SK-MEL-5 (cell line): Measurements from ENCODE around the gene GPATCH1. TPM values are rescaled to one million over a fixed set of nuclear protein-coding genes. Genes with fewer than 3 reads are reported as not detected.
"Not testable (repeated sequence)": the region's sequence is repeated elsewhere in the genome, so short reads cannot be mapped to it uniquely, and the experiment has no call there.

Source experiments
- DNase-seq: peaks from one replicate; pipeline ENCODE4 v3.0.0-alpha.2; 2016; ENCODE audit warnings: low read depth, low spot score
- in situ Hi-C: cut with HindIII; loops from 2 replicates; pipeline ENCODE4 v1.10.0; 2016; ENCODE audit warnings: low sequenced_read_pairs, high pct_unique_total_duplicates, low pct_unique_long_range_greater_than_20kb
- total RNA-seq: library from RNA; depleted of rRNA; stranded (reverse); fragments of >200 nt; shearing (Covaris generic); gene quantifications from 2 replicates; pipeline ENCODE4 v1.2.3, GENCODE V29; 2014

The GPATCH1 gene
- total RNA-seq, 1 experiment from 2014 or later, result 6.8 TPM

GRCh38 chr19:33098055-33098534 lies 17.1 kb downstream of the GPATCH1 start:
- in situ Hi-C loops, result no loop called here
- DNase-seq, result no peak

DNA sequence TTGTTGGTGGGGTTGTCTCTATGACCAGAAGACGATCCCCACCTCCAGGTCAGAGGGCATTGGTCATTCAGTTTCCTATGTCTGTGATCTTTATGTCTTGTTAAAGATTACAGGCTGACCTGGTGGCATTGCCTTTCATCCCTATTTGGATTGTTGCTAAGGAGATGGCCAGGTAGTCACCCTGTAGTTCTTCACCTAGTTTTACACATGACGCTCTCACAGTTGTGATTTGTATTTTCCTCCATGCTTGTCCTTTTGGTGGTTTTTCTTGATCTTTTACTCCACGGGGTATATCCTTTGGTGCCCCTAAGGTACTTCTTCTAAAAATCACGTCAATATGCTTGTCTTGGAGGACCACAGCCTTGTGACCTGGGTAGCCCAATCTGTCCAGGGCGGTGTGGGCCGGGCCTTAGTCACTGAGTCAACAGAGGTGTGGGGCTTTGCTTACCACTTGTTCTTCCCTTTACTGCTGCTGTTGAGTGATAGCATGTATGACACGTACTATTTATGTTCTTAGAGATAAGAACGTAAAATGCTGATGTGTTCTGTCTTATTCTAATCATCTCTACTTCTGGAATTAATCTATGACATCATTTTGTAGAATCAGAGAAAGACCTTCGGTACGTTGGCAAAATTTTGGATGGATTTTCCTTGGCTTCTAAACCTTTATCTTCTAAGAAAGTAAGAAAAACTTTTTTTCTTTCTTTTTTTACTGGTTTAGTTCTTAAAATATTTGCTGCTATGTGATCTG lies 20.1 kb downstream of the GPATCH1 start:
- in situ Hi-C loops, result no loop called here
- DNase-seq, result no peak

DNA sequence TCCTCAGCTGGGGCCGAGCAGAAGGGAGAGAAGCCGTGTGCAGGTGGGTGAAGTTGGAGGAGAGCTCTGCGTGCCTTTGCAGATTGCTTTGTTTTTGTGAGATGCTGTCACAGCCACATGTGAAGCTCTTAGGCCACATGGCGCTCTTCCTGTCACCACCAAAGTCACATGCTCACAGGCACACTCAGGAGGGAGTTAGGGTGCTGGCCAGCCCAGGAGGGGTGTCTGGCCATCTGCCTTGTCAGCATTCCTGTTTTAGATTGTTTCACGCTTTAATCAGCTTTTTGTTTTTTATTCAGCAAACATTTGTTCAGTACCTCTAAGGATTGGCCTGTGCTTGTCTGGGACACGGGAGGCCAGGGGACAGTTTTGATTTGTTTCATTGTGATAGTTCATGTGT lies 21.9 kb downstream of the GPATCH1 start:
- no peak for DNase-seq
- in situ Hi-C loops, result no loop called here

DNA sequence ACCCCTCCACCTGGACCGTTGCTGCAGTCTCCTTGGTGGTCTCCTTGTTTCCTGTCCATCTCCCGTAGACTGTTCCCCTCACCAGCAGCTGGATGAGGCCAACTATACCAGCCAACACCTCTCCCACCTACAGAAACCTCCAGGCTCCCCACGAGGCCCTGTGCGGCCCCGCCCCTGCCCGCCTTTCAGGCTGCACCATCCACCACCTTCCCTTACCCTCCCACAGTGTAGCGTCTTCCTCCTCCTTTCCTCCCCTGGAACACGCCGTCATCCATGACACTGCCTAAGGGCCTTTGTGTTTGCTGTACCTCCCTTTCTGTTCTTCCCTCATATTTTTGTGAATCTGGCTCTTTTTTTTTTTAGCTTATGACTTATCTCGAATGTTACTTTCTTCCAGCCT lies 27.2 kb downstream of the GPATCH1 start:
- no peak for DNase-seq
- in situ Hi-C loops, result no loop called here

DNA sequence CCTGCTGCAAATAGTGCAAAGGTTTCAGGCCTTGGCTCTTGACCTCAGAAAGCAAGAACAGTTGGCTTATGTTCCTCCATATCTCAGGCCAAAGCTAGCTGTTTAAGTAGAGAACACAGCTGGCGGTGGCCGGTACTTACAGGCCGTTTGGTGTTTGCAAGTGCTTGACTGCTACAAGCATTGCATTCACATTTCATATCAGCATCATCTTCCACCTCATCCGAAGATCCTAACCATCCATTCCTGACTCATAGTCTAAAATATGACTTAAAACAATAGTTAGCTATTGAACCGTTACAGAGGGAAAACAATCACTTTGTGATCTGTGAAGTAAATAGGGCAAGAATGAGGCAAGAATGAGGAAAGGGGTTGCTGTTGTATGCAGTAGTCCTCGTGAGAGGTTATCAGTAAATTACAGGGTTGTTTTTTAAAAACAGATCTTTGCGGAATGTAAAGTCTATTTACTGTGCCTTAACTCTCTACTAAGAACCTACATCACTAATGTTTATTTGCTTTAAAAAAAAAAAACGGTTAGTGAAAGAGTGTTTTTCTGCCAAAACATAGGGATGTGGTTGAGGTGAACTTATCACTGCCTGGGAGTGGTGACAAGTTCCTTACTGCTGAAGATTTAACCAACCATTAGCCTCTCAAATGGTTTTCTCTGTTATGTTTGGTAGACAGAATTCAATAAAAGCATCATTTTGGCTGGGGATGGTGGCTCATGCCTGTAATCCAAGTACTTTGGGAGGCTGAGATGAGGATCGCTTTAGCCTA lies 29.3 kb downstream of the GPATCH1 start:
- no peak for DNase-seq
- in situ Hi-C loops, result no loop called here

DNA sequence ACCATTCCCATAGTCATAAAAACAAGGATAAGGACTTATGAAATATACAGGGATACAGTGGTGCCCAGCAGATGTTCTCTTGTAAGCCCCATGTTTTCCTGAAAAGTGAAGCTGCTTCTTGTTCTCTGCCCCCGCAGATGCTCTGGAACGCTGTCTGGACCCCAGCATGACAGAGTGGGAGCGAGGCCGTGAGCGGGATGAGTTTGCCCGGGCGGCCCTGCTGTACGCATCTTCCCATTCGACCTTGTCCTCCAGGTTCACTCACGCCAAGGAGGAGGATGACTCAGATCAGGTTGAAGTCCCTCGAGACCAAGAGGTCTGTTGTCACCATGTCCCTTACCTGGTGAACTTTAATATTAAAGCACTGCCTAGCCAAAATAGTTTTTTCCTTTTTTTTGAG lies 30.6 kb downstream of the GPATCH1 start:
- in situ Hi-C loops, result no loop called here
- no peak for DNase-seq

DNA sequence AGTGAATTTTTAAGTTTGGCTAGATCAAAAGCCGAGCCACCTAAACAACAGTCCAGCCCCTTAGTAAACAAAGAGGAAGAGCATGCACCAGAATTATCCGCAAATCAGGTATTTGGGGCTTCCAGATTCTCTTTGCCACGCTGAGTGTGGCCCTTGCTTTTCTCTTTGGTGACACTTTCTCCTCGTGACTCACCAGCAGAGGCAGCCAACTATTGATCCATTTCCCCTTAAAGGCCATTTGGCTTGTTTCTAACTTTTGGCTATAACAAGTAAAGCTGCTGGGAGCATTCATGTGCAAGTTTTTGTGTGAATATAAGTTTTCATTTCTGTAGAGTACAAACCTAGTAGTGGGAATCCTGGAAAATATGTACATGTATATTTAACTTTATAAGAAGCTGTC lies 33.3 kb downstream of the GPATCH1 start:
- in situ Hi-C loops, result no loop called here
- DNase-seq, result no peak

DNA sequence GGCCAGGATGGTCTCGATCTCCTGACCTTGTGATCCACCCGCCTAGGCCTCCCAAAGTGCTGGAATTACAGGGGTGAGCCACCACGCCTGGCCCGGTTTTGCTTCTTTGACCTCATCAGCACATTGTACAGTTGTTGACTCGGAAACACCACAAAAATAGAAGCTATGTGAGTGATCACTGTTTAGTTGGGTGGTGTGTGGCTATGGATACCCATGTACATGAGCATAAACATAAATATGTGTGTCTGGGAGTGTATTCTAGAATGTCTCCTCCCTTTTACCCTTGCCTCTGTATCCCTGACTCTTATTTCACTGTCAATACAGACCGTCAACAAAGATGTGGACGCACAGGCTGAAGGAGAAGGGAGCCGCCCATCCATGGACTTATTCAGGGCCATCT lies 36.5 kb downstream of the GPATCH1 start:
- in situ Hi-C loops, result no loop called here
- no peak for DNase-seq

DNA sequence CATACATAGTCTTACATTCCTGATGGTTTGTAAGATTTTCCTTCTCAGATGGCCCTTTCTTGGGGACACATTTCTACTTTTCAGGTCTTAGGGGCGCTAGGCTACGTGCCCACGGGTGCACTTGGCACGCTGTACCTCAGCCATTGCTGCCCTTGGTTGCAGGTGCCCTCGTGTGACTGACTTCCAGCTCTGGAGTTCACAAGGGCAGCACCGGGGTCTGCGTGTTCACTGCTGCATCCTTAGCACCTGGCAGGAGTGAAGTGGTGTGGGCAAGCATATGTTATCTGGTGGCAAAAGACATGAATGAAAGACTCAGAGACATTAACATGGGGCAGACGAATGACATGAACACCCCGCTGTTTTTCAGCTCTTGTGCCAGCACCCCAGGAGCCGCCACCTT lies 37.7 kb downstream of the GPATCH1 start:
- in situ Hi-C loops, result no loop called here
- DNase-seq, result no peak

DNA sequence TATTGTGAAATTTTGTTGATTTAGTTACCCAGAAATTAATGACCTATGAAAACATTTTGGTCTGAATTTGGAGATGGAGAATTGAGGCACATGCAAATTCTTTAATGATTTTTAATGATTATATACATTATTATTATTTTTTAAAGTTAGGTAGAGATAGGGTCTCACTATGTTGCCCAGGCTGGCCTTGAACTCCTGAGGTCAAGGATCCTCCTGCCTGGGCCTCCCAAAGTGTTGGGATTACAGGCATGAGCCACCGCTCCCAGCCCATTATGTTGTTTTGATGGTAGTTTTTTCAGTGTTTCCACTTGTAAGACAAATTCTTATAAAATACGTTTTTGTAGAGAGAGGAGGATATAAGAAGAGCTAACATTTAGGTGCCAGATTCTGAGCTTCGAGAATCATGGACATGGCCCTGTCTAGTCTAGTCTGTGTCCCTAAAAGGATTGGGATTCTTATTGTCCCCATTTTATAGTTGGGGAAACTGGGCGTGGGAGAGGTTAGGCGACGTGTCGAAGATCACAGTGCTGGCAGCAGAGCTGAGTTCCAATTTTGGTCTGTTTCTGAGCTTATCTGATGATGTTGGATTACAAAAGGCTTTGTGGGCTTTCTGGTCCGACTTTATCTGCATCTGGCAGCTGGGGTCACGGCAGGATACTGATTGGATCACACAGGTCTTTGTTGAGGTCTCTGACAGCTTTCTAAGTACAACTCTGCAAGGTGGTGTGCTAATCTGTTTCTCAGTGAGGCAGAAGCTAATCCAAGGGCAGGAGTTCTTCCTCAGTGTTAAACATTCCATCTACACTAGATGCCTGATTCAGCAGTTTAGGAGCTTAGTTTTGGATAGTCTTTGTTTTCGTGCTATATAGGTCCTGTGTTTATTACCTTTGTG lies 43.5 kb downstream of the GPATCH1 start:
- in situ Hi-C loops, result no loop called here

DNA sequence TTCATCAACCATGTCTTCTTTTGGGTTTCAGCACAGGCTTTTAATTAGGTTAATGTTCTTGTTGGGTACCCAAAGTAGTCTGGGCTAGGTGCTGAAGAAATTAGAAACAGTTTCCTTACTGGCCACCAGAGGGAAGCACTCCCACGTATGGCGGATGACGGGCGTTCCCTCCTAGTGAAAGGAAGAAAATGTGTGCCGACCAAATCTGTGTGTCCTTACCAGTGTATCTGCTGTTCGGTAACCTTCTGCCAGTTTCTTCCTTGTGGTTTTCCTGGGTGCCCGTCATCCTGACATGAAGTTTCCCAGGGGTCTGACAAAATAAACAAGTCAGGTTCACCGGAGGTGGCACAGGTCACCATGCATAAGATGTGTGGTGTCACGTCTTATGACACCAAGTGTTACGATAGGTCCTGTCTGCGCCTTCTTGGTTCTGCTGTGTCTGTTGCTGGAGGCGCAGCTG lies 45.0 kb downstream of the GPATCH1 start:
- peak; percentile 61 for DNase-seq
- in situ Hi-C loops, result no loop called here

More for the DNA sequence above, 43.5 kb downstream of the GPATCH1 start:
- DNase-seq, result no peak

DNA sequence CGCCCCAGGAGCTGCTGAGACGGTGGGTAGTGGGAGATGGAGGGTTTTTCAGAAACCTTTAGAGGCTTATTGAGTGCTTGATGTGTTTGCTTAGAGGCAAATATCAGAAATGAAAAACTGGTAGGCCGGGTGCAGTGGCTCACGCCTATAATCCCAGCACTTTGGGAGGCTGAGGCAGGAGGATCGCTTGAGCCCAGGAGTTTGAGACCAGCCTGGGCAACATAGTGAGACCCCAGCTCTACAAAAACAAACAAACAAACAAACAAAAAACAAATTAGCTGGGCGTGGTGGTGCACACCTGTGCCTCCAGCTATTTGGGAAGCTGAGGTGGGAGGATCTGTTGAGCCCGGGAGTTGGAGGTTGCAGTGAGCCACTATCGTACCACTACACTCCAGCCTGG lies 45.7 kb downstream of the GPATCH1 start:
- DNase-seq, in situ Hi-C loops: not testable (repeated sequence)

DNA sequence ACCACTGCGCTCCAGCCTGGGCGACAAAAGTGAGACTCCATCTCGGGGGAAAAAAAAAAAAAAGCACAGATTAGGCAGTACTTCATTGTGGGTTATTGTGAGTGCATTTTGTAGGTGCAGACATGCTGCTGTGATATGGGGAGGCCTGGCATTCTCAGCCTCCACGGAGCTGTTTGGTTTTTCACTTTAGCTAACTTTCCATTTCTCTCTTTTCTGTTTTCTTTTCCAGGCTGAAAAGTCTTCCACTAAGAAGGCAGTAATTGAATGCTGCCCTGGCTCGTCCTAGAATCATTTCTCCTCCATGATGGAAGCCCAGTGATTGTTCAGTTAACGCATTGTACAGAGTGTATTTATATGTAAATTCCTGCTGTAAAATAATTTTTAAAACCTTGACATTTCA lies 48.9 kb downstream of the GPATCH1 start:
- in situ Hi-C loops, result no loop called here
- DNase-seq, result no peak

- no peak for DNase-seq
- in situ Hi-C loops, result no loop called here
Measured at GRCh38 chr19:33130433-33130832, 49.5 kb downstream of the GPATCH1 start.

DNA sequence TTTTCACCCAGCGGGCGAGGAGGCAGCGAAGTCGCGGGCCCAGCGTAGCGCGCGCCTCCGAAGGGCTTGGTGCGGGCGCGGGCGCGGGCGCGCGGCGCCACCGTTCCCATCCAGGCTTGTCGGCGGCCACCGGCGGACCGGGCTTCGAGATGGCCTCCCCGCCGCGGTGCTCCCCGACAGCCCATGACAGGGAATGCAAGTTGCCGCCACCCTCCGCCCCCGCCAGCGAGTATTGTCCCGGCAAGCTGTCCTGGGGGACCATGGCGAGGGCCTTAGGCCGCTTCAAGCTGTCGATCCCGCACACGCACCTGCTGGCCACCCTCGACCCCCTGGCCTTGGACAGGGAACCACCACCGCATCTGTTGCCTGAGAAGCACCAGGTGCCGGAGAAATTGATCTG lies 51.0 kb downstream of the GPATCH1 start, which contains the start of gene WDR88:
WDR88 (plus strand) TSS at position 94 of the 400 bp plus-strand sequence; CDS start at position 150, 56 bp downstream.
- no peak for DNase-seq
- in situ Hi-C loops, result no loop called here

DNA sequence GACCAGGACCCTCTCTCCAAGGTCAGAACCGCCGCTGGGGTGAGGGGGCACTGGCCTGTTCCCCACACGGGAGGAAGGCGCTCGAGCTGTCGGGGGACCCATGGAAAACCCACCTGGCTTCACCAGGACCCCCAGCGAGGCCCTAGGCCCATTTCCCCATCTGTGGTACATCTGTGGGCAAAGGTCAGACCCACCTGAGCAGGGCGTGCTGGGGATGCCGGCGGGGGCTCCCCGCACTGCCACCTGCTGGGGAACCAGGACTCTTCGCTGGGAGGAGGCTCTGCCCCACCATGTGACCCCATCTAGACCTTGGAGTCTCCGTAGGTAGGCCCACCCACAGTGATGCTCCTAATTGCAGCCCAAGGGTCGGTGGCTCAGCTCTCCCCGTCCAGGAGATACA lies 51.4 kb downstream of the GPATCH1 start:
- no peak for DNase-seq
- in situ Hi-C loops, result no loop called here

- in situ Hi-C loops, result no loop called here
- no peak for DNase-seq
Measured at GRCh38 chr19:33133438-33134031, 52.6 kb downstream of the GPATCH1 start.
